Keratinocyte (primary cell): ENCODE results near the gene NRG2. TPM values are rescaled to one million over a fixed set of nuclear protein-coding genes. Genes with fewer than 3 reads are reported as not detected.

ENCODE experiments used
- DNase-seq: peaks from one replicate; pipeline ENCODE4 v3.0.0-alpha.2; 2011; ENCODE audit warnings: low read depth, missing footprints, low spot score
- FAIRE-seq: peaks from 2 replicates; lab custom pipeline; 2011; peaks lifted over from hg19 to GRCh38; lab: Jason Lieb, UNC
- H2AFZ ChIP-seq: 2 replicates; pipeline ENCODE4 v1.6.0; 2012; ENCODE audit warnings: low read length, control low read depth, inconsistent platforms; ENCODE audit not compliant: control insufficient read depth
- H3K27ac ChIP-seq: 2 replicates; pipeline ENCODE4 v1.5.1; 2011; ENCODE audit warnings: low read length; ENCODE audit not compliant: control insufficient read depth, insufficient read depth
- H3K27me3 ChIP-seq: 3 replicates; pipeline ENCODE4 v1.6.0; 2011; ENCODE audit warnings: low read length; ENCODE audit not compliant: control insufficient read depth, insufficient read depth; ENCODE audit errors: extremely low read depth
- H3K36me3 ChIP-seq, 2 experiments: 2 replicates in 1 of 2; 3 replicates in 1 of 2; pipeline ENCODE4 v1.5.1; 2011; ENCODE audit warnings: low read length in 2 of 2, mild to moderate bottlenecking in 1 of 2; ENCODE audit not compliant: control insufficient read depth in 2 of 2, insufficient read depth in 2 of 2; ENCODE audit errors: extremely low read depth in 1 of 2
- H3K4me1 ChIP-seq: 3 replicates; pipeline ENCODE4 v1.5.1; 2011; ENCODE audit warnings: low read length; ENCODE audit not compliant: control insufficient read depth, insufficient read depth; ENCODE audit errors: extremely low read depth
- H3K4me2 ChIP-seq: 3 replicates; pipeline ENCODE4 v1.6.0; 2011; ENCODE audit warnings: low read depth, low read length; ENCODE audit not compliant: control insufficient read depth, insufficient read depth; ENCODE audit errors: extremely low read depth
- H3K4me3 ChIP-seq, 3 experiments: fragments of 200-600 bp in 1 of 3; sonication (generic) in 1 of 3; 2 replicates in 2 of 3; 3 replicates in 1 of 3; pipeline ENCODE4 v1.5.1; 2011 to 2016; ENCODE audit warnings: low read length in 3 of 3, mild to moderate bottlenecking in 3 of 3, control low read depth in 2 of 3, inconsistent platforms in 1 of 3, low read depth in 1 of 3, mixed read lengths in 1 of 3, mixed run types in 1 of 3, moderate library complexity in 1 of 3; ENCODE audit not compliant: control insufficient read depth in 2 of 3, insufficient read depth in 2 of 3; ENCODE audit errors: extremely low read depth in 1 of 3
- H3K79me2 ChIP-seq: 2 replicates; pipeline ENCODE4 v1.6.0; 2012; ENCODE audit warnings: low read length; ENCODE audit not compliant: control insufficient read depth, insufficient read depth
- H3K9ac ChIP-seq: 3 replicates; pipeline ENCODE4 v1.6.0; 2011; ENCODE audit warnings: low read length; ENCODE audit not compliant: control insufficient read depth, insufficient read depth; ENCODE audit errors: extremely low read depth
- H3K9me1 ChIP-seq: 3 replicates; pipeline ENCODE4 v1.6.0; 2011; ENCODE audit warnings: low read length; ENCODE audit not compliant: control insufficient read depth, insufficient read depth; ENCODE audit errors: extremely low read depth
- H3K9me3 ChIP-seq: 2 replicates; pipeline ENCODE4 v1.5.1; 2012; ENCODE audit warnings: low read depth, low read length; ENCODE audit not compliant: control insufficient read depth
- H4K20me1 ChIP-seq: 3 replicates; pipeline ENCODE4 v1.6.0; 2011; ENCODE audit warnings: low read length; ENCODE audit not compliant: control insufficient read depth, insufficient read depth; ENCODE audit errors: extremely low read depth
- CTCF ChIP-seq, 3 experiments: IDR thresholded peaks in 1 of 3; conservative IDR thresholded peaks in 1 of 3; optimal IDR thresholded peaks in 1 of 3; 2 replicates in 2 of 3; 3 replicates in 1 of 3; pipeline versions ENCODE3 to v1.5.1; 2011; ENCODE audit warnings: low read length in 3 of 3, mild to moderate bottlenecking in 3 of 3, moderate library complexity in 2 of 3, control low read depth in 1 of 3, inconsistent platforms in 1 of 3; ENCODE audit not compliant: insufficient read depth in 2 of 3; ENCODE audit errors: extremely low read depth in 1 of 3
- EZH2 ChIP-seq: IDR thresholded peaks from one replicate; pipeline ENCODE4 v1.6.1; 2012; ENCODE audit warnings: inconsistent platforms, mild to moderate bottlenecking, low read length, moderate library complexity
- dilution Hi-C: fragments of 300-500 bp; cut with MboI; formaldehyde crosslinking; loops from one replicate; pipeline ENCODE4 v1.7.0; 2020; ENCODE audit warnings: low sequenced_read_pairs; ENCODE audit not compliant: extremely low pct_ligation_motif_present
- polyA plus RNA-seq, 5 experiments: library from polyadenylated mRNA; depleted of rRNA in 3 of 5; stranded (reverse) in 3 of 5; stranded (forward) in 1 of 5; unstranded in 1 of 5; fragments of >200 nt; gene quantifications; 1 replicate in 1 of 5; 2 replicates in 3 of 5; 3 replicates in 1 of 5; pipeline versions ENCODE4 v1.2.1 to v1.2.3, GENCODE V29; 2011 to 2012; ENCODE audit warnings: missing spikeins in 2 of 5, low read depth in 1 of 5, low replicate concordance in 1 of 5

Gene NRG2
- polyA plus RNA-seq, 1 donor (not counting 4 experiments of a cell fraction or from before 2014, with no cell fraction given): 0.13 TPM

- Histone ChIP-seq H3K27ac (no peak overlapping the region), H3K4me2 (no peak overlapping the region), H3K4me3 (no peak overlapping the region), H3K79me2 (no peaks in the 10 kb centered on the region), H3K9ac (no peak overlapping the region), H3K9me1 (no peaks in the 10 kb centered on the region), H3K36me3 (no peaks in the 10 kb centered on the region), H3K27me3 (peaks cover 7% of the 10 kb centered on the region), H3K9me3 (no peaks in the 10 kb centered on the region), H4K20me1 (no peaks in the 10 kb centered on the region), H3K4me1 (no peaks in the 10 kb centered on the region), H2AFZ (no peak overlapping the region)
- FAIRE-seq (no peak), DNase-seq (no peak)
- dilution Hi-C loops: loop anchor here (25.0 kb wide), 1 partner anchor 114 kb away; no protein-coding TSS in a partner anchor
- TF ChIP-seq EZH2 (no peak), CTCF (optimal IDR thresholded peaks at IDR 0.05 in 1 of 3, IDR thresholded peaks at IDR 0.05 in 1 of 3, conservative IDR thresholded peaks at IDR 0.05 in 1 of 3; ENCODE audit: extremely low read depth in 1 of 3, insufficient read depth in 2 of 3, low read length in 3 of 3) (no peak)
Observed at GRCh38 chr5:139951296-139951924, 91.7 kb downstream of the NRG2 start.

- Histone ChIP-seq H3K27me3 (peaks cover 7% of the 10 kb centered on the region), H3K9me1 (no peaks in the 10 kb centered on the region), H3K36me3 (no peaks in the 10 kb centered on the region), H3K27ac (no peak overlapping the region), H3K4me3 (no peak overlapping the region), H3K9me3 (no peaks in the 10 kb centered on the region), H4K20me1 (no peaks in the 10 kb centered on the region), H3K79me2 (no peaks in the 10 kb centered on the region), H2AFZ (no peak overlapping the region), H3K4me2 (no peak overlapping the region), H3K9ac (no peak overlapping the region), H3K4me1 (no peaks in the 10 kb centered on the region)
- FAIRE-seq (no peak), DNase-seq (no peak)
- dilution Hi-C loops: loop anchor here (25.0 kb wide), 1 partner anchor 113 kb away; no protein-coding TSS in a partner anchor
- no peak for TF ChIP-seq EZH2
- no peak for TF ChIP-seq CTCF (optimal IDR thresholded peaks at IDR 0.05 in 1 of 3, IDR thresholded peaks at IDR 0.05 in 1 of 3, conservative IDR thresholded peaks at IDR 0.05 in 1 of 3; ENCODE audit: extremely low read depth in 1 of 3, insufficient read depth in 2 of 3, low read length in 3 of 3)
Observed at GRCh38 chr5:139950436-139950835, 92.7 kb downstream of the NRG2 start.
